Epithelial cell of proximal tubule (primary cell): ENCODE results near the gene MRPL51. TPM values are rescaled to one million over a fixed set of nuclear protein-coding genes. Genes with fewer than 3 reads are reported as not detected.
A peak's percentile ranks its signal among the peaks of the same experiment; 100 is the strongest.
"Not testable (repeated sequence)": the region's sequence is repeated elsewhere in the genome, so short reads cannot be mapped to it uniquely, and the experiment has no call there.

Experiments used
- DNase-seq: peaks from one replicate; pipeline ENCODE4 v3.0.0-alpha.2; 2011; ENCODE audit warnings: low read depth
- H3K4me3 ChIP-seq: 2 replicates; pipeline ENCODE4 v1.5.1; 2011; ENCODE audit warnings: low read depth, mild to moderate bottlenecking, low read length
- CTCF ChIP-seq: conservative IDR thresholded peaks from 2 replicates; pipeline ENCODE4 v1.5.1; 2012; ENCODE audit warnings: low read depth, mild to moderate bottlenecking, low read length
- total RNA-seq: library from RNA; depleted of rRNA; stranded (reverse); fragments of >200 nt; gene quantifications from 2 replicates; pipeline ENCODE4 v1.2.3, GENCODE V29; 2015

MRPL51 gene
- total RNA-seq, 1 donor from 2014 or later = 156 TPM

GRCh38 chr12:6494968-6495367 lies 1.9 kb upstream of the MRPL51 start:
- H3K4me3 ChIP-seq = peak overlapping the region; percentile 99
- TF ChIP-seq CTCF = no peak
- no peak for DNase-seq

GRCh38 chr12:6494258-6494743 lies 1.2 kb upstream of the MRPL51 start:
- peak overlapping the region; percentile 99 for H3K4me3 ChIP-seq
- TF ChIP-seq CTCF = peak; percentile 24
- no peak for DNase-seq

- peak; percentile 56 for DNase-seq
- peak within 1 kb of the TSS; percentile 99 for H3K4me3 ChIP-seq
- TF ChIP-seq CTCF = no peak
These were observed 615 bp upstream of the MRPL51 start, which contains the start of gene NCAPD2 for GRCh38 chr12:6493497-6494257. Gene NCAPD2, plus strand, starts transcription at chr12:6494102. Its CDS starts 997 bp downstream, at chr12:6495099.

GRCh38 chr12:6490673-6491072 lies 2.4 kb downstream of the MRPL51 start:
- not testable (repeated sequence) for DNase-seq, H3K4me3 ChIP-seq

- H3K4me3 ChIP-seq = no peak overlapping the region
- DNase-seq = no peak
- no peak for TF ChIP-seq CTCF
These were observed 3.6 kb downstream of the MRPL51 start for GRCh38 chr12:6489449-6489848.

- no peak overlapping the region for H3K4me3 ChIP-seq
- DNase-seq = no peak
- TF ChIP-seq CTCF = no peak
These were observed 4.8 kb downstream of the MRPL51 start for GRCh38 chr12:6488240-6488639.

GRCh38 chr12:6478416-6478815 lies 14.6 kb downstream of the MRPL51 start:
- no peak for TF ChIP-seq CTCF

GRCh38 chr12:6477601-6478377 lies 15.3 kb downstream of the MRPL51 start:
- H3K4me3 ChIP-seq = not testable (repeated sequence)

More at GRCh38 chr12:6478416-6478815, 14.6 kb downstream of the MRPL51 start:
- DNase-seq = no peak
- H3K4me3 ChIP-seq = no peak overlapping the region

More at GRCh38 chr12:6477601-6478377, 15.3 kb downstream of the MRPL51 start:
- not testable (repeated sequence) for DNase-seq
